Hypothalamus (tissue), 51 donors: ENCODE measurements around the gene SRGAP2C.
"Not testable (repeated sequence)": the region's sequence is repeated elsewhere in the genome, so short reads cannot be mapped to it uniquely, and the experiment has no call there.

Experiments
- DNase-seq, 51 donors: peaks; one replicate each; lab custom pipeline; 2025; lab: John Stamatoyannopoulos, UW

The SRGAP2C gene

DNA sequence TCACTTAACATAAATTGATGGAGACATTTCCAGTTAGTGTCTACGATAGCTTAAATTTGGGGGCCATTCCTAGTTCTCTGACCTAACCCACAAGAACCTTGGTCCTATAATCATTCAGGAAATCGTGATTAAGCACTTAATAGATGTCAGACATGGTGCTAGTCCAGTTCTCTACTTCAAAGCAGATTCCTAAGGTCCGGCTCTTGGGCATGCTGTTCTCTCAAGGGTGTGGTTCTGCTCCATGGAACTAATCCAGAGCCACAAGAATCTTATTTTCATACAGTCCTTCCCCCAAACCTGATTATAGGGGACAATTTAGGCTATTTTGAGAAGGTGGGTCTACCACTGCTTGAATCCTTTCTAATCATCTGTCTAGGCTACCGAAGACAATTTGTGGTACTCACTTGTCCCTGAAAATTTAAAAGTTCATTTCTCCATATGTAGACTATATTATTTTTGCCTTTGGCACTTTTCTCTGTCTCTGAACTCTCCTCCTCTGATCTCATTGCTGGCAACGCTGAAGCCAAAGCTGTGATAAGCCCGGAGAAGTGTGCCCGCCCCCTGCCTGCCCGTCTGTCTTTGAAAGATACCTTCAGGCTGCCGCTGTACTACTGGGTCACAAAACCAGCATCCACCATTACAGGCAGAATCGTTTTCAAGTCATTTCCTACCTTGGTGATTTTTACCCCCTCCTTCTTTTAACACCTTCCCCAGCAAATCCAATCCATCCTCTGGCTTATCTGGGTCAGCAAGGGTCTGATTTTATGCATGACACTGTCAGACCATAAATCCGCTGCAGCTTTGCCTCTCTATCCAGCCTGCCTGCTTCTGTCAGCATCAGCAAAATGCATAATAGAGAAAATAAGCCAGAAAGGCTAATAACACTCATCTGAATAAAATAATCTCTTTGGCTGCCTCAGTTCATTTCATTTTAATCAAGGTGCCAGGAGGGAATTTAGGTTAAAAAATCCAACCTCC is 133.0 kb downstream of the SRGAP2C start:
- DNase-seq = not testable (repeated sequence)

DNA sequence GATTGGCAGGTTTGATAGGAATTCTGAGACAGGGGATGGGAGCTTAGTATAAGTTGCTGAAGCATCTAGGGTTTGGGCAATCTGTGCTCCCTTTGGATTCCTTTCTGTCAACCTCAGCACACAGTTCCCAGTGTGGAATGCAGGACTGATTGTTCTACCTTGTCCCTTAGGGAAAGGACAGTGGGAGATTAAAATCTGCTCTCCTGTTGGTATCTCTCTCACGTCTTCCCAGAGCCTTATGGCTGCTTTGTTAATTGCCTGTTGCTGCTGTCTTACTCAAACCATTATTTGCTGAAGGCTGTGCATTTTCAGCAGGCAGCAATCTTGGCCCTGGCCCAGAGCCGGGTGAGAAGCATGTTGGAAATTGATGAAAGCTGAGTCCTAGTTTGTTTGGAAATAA is 133.9 kb downstream of the SRGAP2C start:
- not testable (repeated sequence) for DNase-seq

DNA sequence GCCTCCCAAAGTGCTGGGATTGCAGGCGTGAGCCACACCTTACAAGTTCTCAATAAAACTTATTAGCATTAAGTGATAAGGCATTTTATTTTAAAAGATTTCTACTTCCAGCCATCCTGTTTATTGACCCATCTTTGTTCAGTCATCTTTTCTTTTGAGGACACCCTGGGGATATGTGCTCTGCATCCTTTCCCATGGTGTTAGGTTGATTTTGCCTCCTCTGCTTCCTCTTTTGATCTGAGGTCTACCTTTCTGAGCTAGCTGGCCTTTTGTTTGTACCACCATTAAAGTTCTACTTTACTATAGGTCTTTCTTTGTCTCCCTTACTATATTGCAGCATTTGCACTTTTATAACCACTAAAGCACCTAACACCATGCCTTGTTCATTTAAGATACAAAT is 136.9 kb downstream of the SRGAP2C start:
- DNase-seq = not testable (repeated sequence)

DNA sequence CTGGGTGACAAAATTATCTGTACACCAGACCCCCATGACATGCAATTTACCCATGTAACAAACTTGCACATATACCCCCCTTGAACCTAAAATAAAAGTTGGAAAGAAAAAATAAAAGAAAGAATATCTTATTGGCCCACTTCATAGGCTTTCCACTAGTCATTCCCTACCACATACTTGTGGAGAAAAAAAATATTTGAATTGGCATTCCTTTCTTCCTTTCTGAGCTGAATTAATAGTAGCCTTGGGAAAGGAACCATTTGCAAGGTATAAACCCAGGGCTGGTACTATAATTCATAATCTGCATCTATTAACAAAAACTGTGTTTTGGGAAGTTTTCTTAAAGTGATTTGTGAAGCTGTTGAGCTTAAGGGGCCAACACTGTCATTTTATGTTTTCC is 140.0 kb downstream of the SRGAP2C start:
- DNase-seq = not testable (repeated sequence)

DNA sequence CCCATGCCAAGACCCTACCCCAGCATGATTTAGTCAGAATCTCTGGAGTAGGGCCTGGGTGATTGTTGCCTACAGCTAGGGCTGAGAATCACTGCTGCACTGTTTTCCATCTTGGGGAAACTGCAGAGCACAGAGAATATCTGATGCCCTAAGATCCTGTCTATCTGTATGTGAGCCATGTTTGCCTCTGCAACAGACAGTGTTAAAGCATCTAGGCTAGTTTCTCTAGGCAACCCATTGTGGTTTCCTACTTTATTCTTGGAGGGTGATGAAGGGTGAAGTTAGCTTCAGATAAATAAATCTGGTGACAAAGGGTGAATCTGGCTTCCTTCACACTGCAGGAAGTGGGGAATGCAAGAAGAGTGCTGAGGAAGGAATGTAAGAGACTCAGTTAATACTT is 147.4 kb downstream of the SRGAP2C start:
- DNase-seq = not testable (repeated sequence)

DNA sequence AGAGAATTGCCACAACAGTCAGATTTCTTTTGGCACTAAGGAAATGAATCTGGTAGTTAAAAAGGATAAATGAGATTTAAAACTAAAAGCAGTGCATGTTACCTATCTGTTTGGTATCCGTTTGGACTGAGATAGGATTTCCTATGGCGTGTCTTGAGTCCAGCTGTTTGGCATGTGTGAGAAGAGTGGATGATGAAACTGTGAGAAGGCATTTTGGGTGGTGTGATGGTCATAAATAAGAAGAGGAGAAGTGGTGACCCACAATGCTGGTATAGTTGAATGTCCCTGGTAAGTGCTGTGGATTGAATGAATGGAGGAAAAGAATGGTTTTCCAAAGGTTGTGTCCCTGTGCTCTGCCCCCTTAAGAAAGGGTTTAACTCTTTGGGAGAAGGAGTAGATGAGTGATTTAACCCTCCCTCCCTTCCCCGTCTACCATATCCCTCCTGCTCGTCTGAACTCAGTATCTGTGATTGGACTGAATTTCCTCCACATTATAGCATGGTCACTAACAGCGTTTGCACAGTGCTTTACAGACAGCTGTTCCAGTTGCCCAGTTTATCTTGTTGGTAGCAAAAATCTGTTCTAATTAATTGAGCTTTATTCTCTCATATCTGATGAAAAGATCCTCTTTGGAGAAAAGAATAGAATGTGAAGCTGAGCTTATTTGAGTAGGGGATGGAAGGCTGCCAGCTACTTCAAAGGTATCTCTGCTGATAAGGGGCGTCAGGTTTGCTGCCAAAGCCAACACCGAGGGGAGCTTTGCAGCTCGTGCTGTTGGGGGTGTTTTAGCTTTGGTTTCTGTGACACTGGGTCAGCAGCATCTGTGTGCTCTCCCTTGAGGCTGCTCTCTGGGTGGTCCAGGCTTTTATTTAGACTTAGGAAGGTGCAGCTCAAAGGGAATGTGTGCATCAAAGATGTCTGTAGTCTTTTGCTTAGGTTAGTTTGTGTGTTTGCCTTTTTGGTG is 148.1 kb downstream of the SRGAP2C start:
- not testable (repeated sequence) for DNase-seq

DNA sequence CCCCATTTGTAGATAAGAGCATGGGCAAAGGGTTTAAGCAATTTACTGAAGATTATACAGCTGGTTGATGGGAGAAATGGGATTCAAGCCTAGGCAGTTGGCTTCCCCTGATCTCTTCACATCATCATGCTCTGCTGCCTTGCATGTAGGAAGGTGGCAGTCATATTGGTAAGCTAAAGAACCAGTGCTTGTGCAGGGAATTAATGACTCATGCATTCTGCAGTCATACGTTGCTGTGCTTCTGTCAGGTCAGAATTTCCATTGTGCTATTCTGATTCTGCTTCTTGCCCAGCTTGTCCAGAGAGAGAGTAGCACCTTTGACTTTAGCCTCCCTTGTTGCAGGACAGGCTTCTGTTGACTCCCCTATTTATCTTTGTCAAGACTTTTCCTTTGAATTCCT is 153.2 kb downstream of the SRGAP2C start:
- not testable (repeated sequence) for DNase-seq

DNA sequence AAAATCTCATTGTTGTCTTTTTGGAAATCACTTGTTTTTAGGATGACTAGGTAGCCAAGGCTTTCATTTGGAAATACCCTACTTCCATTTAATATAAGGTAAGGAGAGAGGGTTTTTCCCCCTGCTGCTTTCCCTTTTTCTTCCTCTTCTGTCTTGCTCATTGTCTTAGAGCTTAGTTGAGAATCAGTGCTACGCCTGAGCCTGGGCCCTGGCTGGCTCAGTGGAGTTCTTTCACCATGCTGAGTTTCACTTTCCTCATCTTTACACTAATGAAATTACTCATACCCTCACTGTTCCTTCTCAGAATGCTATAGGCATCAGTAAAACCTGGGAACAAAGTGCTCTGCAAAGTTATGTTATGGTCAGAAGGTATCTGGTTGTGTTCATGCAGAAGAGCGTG is 154.8 kb downstream of the SRGAP2C start:
- DNase-seq = not testable (repeated sequence)

DNA sequence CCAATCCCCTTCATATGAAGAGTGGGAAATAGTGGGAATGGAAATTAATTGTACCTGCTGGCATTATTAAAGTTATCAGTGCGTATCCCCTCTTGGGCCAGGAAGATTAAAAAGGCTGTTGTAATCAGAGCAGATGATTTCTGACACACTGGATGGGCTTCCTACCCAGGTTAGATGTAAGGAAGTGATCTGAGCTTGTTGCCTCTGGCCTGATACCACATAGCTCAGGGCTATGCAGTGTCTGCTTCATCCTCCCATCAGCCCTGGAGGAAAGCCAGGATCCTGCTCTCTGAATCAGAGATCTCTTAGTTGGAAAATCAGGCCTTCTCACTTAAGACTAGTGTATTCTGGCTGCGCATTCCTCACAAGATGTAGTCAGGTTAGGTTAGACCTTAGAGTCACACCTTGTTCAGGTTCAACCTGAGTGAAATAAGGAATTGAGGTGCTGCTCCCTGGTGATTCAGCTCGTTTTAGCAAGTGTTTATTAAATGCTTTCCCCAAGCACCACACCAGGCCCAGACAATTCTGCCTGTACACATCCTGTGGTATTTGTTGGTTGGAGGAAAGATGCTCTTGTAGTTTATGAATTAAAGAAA is 158.6 kb downstream of the SRGAP2C start:
- DNase-seq = not testable (repeated sequence)

DNA sequence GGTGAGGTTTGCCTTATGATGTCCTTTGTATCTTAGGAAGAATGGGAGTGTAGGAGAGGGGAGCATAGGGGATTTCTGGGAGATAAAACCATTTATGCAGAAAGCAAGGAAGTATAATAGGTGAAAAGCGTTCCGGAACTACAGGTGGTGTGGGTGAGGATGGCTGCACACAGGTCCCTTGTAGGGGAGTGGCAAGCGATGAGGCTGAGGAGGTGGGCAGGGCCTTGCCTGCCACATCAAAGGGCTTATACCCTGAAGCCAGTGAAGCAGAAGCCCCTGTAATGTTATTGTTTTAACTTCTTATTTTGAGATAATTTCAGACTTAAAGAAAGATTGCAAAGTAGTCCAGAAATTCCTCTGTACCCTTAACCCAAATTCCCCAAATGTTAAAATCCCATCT is 159.6 kb downstream of the SRGAP2C start:
- DNase-seq = not testable (repeated sequence)

DNA sequence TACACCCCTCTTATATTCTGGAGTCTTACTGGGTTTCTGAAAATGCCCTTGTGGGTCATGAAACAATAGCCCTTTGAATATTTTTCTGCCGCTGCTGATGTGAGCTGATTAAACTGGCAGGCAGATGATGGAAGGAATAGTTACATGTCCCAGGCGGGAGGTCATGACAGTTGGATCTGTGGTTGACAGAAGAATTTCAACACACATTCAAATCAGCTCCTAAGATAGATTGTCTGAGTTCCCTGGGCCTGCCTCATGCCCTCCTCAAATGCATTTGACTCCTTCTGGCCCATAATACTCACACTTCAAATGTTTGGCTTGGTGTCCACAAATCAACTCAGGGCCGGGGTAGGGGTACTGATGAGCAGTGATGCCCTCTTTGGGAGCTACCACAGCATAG is 161.9 kb downstream of the SRGAP2C start:
- DNase-seq = not testable (repeated sequence)

DNA sequence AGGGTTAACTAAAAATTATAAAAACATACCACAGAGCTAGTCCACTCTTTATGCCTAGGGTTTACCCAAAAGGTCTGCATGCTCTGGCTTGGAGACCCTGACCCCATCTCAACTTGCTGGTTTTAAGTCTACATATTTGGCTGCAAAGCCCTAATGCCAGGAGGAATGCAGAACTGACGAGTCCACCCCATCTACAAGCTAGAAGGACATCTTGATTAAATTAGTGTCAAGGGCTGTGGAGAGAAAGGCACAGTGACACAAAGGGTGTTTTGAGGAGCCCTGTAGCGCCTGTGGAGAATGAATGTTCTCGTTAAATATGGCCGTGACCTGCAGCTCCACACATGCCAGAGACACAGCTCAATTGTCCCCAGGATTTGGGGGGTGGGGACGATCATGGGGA is 162.7 kb downstream of the SRGAP2C start:
- not testable (repeated sequence) for DNase-seq

DNA sequence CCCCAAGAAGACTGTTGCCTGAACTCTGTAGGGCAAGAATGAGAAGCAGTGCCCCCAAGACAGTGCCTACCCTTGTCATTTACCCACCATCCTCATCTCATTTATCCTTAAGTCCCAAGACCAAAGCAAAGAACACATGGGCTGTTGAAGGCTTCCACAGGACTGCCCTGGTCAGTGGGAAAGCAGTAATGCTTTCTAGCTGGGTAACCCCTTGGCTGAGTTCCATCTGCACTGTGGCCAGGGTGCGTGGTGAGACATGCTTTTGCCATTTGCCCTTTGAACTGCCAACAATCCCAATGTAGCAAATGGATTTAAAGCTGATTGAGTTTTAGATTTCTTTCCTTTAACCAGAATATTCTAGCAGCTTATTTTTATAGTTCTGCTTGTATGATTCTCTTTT is 163.3 kb downstream of the SRGAP2C start:
- DNase-seq = not testable (repeated sequence)

DNA sequence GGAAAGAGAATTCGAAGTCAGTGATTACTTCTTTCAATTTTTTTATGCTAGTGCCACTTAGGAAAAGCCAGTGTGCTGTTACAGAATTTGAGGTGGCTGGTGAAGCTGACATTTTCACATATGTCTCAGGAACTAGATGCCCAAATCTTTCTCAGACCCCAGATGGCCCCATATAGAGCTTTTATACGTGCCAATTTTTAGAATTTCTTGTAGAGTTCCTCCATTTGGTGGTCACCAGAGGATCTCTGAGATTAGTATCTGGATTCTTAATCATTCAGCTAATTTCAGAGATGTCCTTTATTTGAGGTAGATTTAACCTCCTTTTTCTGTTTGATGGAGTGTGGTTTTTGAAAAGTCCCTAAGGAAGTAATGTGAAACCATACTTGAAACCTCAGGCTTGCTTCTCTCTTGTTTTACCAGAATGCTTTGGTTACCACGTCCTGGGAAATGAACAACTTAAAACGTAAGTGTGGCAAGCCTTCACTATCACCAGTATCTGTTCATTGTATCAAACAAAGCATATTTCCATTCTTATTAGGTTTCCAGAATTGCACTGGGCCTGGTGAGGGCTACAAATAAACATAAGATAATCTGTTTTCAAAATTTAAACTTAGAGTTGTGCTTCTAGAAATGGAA is 164.7 kb downstream of the SRGAP2C start:
- not testable (repeated sequence) for DNase-seq

DNA sequence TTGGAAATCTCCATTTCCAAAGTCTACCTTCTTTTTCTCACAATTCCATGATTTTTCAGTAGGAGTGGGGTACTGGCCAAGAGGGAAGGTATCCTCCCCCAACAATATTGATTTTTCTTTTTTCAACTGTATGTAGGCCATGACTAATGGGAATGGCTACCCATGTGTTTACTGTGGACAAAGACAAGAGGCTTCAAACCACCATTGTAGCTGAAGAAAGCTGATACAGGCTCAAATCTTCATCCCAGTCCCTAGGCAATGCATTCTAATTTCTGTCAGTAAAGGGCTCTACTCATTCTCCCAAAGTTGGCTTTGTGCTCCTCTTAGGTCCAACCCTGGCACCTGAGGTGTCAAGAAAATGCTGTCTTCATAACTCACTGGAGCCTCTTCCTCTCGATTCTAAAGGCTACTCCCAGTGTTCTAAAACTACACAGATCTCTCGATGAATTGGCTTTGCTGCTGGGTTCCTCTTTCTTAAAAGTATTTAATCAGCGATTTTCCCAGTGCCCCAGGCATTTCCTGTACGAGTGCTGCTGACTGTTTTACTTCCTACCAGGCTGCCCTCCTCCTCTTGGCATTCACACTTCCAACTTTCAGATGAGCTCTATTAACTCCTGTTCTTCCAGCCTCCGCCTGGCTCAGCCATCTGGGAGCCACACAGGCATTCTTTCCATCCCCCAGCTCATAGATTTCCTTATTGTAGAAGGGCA is 171.1 kb downstream of the SRGAP2C start:
- DNase-seq = not testable (repeated sequence)

DNA sequence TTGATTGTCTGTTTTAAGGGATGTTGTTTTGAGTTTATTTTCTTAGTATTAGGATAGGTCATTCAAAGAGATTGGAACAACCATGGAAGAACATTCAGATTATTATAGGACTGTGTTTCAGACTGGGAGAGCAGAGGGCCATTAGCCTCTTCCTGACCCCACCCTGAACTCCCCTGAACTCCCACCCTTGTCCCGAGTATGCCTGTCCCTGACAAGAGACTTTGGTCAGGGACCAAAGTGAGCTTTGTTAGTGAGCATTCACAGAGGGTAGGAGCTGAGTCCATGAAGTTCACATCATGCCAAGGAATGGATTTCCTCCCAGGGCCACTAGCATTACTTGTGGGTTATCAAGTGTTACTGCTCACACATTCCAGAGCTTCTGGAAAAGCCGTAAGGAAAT is 172.0 kb downstream of the SRGAP2C start:
- not testable (repeated sequence) for DNase-seq

DNA sequence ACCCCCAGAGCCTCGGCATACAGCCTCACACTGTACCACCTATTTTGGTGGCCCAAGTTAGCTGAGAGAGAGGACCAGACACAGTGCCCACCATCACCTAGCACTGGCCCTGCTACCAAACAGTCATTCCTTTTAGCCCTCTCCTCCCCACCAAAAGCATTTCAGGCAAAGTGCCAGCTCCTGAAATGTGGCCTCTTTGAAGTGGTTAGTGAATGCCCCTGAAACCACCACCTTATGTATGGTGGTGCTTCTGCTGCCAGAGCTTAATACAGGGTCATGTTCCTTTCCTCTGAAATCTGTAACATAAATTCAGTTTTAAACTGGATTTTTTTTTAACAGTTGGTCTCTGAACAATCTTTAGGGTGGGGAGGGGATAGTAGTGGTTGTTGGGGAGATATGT is 175.8 kb downstream of the SRGAP2C start:
- DNase-seq = not testable (repeated sequence)

DNA sequence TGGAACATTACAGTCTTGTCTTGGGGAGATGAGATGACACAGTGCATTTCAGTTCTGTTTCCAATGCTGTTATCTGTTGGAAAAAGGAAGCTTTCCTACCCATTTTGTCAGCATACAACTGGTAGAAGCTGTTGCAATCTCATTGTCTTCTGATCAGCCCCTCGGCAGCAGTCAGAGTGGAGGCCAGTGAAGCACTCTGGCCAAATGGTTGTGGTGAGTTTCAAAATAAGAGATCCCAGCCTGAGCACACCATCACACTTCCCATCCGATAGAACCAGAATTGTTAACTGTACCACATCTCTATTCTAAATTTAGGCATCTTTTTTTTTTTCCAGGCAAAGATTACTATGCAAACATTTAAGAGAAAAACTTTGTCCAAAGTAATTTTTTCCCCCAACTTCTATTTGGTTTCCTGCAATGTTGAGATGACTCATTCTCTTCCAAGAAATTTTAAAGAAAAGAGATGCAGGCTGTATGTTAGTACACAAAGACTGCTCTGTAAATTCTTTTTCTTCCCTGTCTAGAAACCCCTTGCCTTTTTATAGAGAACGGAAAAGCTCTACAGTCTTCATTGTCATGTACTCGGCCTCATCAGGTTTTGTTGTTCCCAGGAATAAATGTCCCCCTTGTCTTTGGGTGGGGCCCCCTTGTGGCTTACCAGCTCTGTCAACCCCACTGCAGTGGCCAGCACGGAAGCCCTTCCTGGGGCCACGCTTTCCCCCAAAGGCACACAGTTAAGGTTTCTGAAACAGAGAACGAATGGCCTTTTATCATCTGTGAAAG is 176.9 kb downstream of the SRGAP2C start:
- not testable (repeated sequence) for DNase-seq
